HepG2 (cell line): ENCODE data around the gene RPTOR. TPM values are rescaled to one million over a fixed set of nuclear protein-coding genes. Genes with fewer than 3 reads are reported as not detected.

ENCODE experiments used
- BORCS8-MEF2B ChIP-seq: sonication (generic); formaldehyde crosslinking; IDR thresholded peaks from 2 replicates; pipeline ENCODE4 v1.8.0; 2022; ENCODE audit warnings: mild to moderate bottlenecking, missing genetic modification reagents
- CBX1 ChIP-seq: IDR thresholded peaks from one replicate; pipeline ENCODE4 v1.6.1; 2016; ENCODE audit warnings: antibody characterized with exemption, low read depth
- CCAR2 ChIP-seq: fragments of 200-400 bp; formaldehyde crosslinking; optimal IDR thresholded peaks from 2 replicates; pipeline ENCODE3; 2018; ENCODE audit warnings: low read depth, mild to moderate bottlenecking, low read length, moderate library complexity
- HMGA1 ChIP-seq: sonication (generic); formaldehyde crosslinking; conservative IDR thresholded peaks from 2 replicates; pipeline ENCODE4 v1.4.0; 2020; ENCODE audit warnings: missing genetic modification reagents
- KAT7 ChIP-seq: IDR thresholded peaks from 2 replicates; pipeline ENCODE4 v1.6.1; 2018; ENCODE audit warnings: borderline replicate concordance, missing compliant biosample characterization
- NCOA1 ChIP-seq: sonication (generic); formaldehyde crosslinking; IDR thresholded peaks from 2 replicates; pipeline ENCODE4 v1.9.0; 2021; ENCODE audit warnings: missing genetic modification reagents
- NFE2L1 ChIP-seq: sonication (generic); formaldehyde crosslinking; IDR thresholded peaks from 2 replicates; pipeline ENCODE4 v1.4.0; 2020; ENCODE audit warnings: missing genetic modification reagents, mild to moderate bottlenecking, borderline replicate concordance
- NFYC ChIP-seq: IDR thresholded peaks from 2 replicates; pipeline ENCODE4 v1.6.1; 2016; ENCODE audit warnings: missing genetic modification reagents, missing compliant biosample characterization
- NR1H2 ChIP-seq: sonication (generic); formaldehyde crosslinking; IDR thresholded peaks from 2 replicates; pipeline ENCODE4 v1.8.1; 2022; ENCODE audit warnings: low read depth, missing genetic modification reagents, borderline replicate concordance
- RORA ChIP-seq: sonication (generic); formaldehyde crosslinking; IDR thresholded peaks from 2 replicates; pipeline ENCODE4 v1.5.0; 2020; ENCODE audit warnings: mild to moderate bottlenecking, missing genetic modification reagents, moderate library complexity
- SAP130 ChIP-seq: IDR thresholded peaks from 2 replicates; pipeline ENCODE4 v1.6.1; 2016; ENCODE audit warnings: low read depth
- SMYD3 ChIP-seq: sonication (generic); formaldehyde crosslinking; IDR thresholded peaks from 2 replicates; pipeline ENCODE4 v1.8.1; 2023; ENCODE audit warnings: mild to moderate bottlenecking, missing genetic modification reagents
- SSRP1 ChIP-seq: IDR thresholded peaks from 2 replicates; pipeline ENCODE4 v1.6.1; 2016; ENCODE audit warnings: control low read depth
- TRIM24 ChIP-seq: sonication (generic); formaldehyde crosslinking; IDR thresholded peaks from 2 replicates; pipeline ENCODE4 v1.8.0; 2022; ENCODE audit warnings: mild to moderate bottlenecking, missing genetic modification reagents
- ZFYVE20 ChIP-seq: sonication (generic); formaldehyde crosslinking; IDR thresholded peaks from 2 replicates; pipeline ENCODE4 v1.8.0; 2023; ENCODE audit warnings: low read depth, mild to moderate bottlenecking, moderate library complexity, missing genetic modification reagents, borderline replicate concordance
- ZNF382 ChIP-seq: sonication (generic); formaldehyde crosslinking; IDR thresholded peaks from 2 replicates; pipeline ENCODE4 v1.5.0; 2020; ENCODE audit warnings: missing genetic modification reagents, mild to moderate bottlenecking, borderline replicate concordance
- ZNF451 ChIP-seq: sonication (generic); formaldehyde crosslinking; IDR thresholded peaks from 2 replicates; pipeline ENCODE4 v1.5.0; 2020; ENCODE audit warnings: mild to moderate bottlenecking, missing genetic modification reagents
- ZNF7 ChIP-seq: IDR thresholded peaks from 2 replicates; pipeline ENCODE4 v1.6.1; 2016; ENCODE audit warnings: missing biosample characterization, missing genetic modification reagents
- ZNF737 ChIP-seq: sonication (generic); formaldehyde crosslinking; IDR thresholded peaks from 2 replicates; pipeline ENCODE4 v1.5.0; 2020; ENCODE audit warnings: missing genetic modification reagents, mild to moderate bottlenecking, borderline replicate concordance
- ZNF766 ChIP-seq: sonication (generic); formaldehyde crosslinking; IDR thresholded peaks from 2 replicates; pipeline ENCODE4 v1.5.0; 2020; ENCODE audit warnings: missing genetic modification reagents, borderline replicate concordance
- polyA plus RNA-seq, 8 experiments: library from polyadenylated mRNA; depleted of rRNA in 3 of 8; stranded (reverse) in 7 of 8; unstranded in 1 of 8; fragments of >200 nt; fragmentation: Illumina TruSeq in 4 of 8; extraction: Trizol in 4 of 8; gene quantifications; 2 replicates each; pipeline versions ENCODE4 v1.2.1 to v1.2.3, GENCODE V29; 2011 to 2016; ENCODE audit warnings: low read depth in 4 of 8, missing spikeins in 1 of 8, mixed read lengths in 1 of 8; ENCODE audit not compliant: insufficient read depth in 1 of 8
- total RNA-seq, 5 experiments: library from RNA; depleted of rRNA; stranded (reverse); fragments of >200 nt; fragmentation: Illumina TruSeq; extraction: Trizol; gene quantifications; 2 replicates each; pipeline ENCODE4 v1.2.3, GENCODE V29; 2016; ENCODE audit warnings: low read depth in 1 of 5
- TF ChIP-seq, protein P1 (sequence below): sonication (generic); formaldehyde crosslinking; IDR thresholded peaks from 2 replicates; pipeline ENCODE4 v1.5.1; 2020; ENCODE audit warnings: missing genetic modification reagents, mild to moderate bottlenecking, borderline replicate concordance
- TF ChIP-seq, protein P2 (sequence below): sonication (generic); formaldehyde crosslinking; IDR thresholded peaks from 2 replicates; pipeline ENCODE4 v1.4.0; 2020; ENCODE audit warnings: mild to moderate bottlenecking, missing genetic modification reagents
- TF ChIP-seq, protein P3 (sequence below): sonication (generic); formaldehyde crosslinking; IDR thresholded peaks from 2 replicates; pipeline ENCODE4 v1.8.0; 2022; ENCODE audit warnings: missing genetic modification reagents, mild to moderate bottlenecking, moderate library complexity, borderline replicate concordance
- TF ChIP-seq, protein P4 (sequence below): sonication (generic); formaldehyde crosslinking; IDR thresholded peaks from 2 replicates; pipeline ENCODE4 v1.4.0; 2020; ENCODE audit warnings: mild to moderate bottlenecking, missing genetic modification reagents

Gene RPTOR
- total and polyA plus RNA-seq, 2 of the 13 experiments (the other 11 are each of a cell fraction or from before 2014, with no cell fraction given) = 6.6 to 25.3 TPM

DNA sequence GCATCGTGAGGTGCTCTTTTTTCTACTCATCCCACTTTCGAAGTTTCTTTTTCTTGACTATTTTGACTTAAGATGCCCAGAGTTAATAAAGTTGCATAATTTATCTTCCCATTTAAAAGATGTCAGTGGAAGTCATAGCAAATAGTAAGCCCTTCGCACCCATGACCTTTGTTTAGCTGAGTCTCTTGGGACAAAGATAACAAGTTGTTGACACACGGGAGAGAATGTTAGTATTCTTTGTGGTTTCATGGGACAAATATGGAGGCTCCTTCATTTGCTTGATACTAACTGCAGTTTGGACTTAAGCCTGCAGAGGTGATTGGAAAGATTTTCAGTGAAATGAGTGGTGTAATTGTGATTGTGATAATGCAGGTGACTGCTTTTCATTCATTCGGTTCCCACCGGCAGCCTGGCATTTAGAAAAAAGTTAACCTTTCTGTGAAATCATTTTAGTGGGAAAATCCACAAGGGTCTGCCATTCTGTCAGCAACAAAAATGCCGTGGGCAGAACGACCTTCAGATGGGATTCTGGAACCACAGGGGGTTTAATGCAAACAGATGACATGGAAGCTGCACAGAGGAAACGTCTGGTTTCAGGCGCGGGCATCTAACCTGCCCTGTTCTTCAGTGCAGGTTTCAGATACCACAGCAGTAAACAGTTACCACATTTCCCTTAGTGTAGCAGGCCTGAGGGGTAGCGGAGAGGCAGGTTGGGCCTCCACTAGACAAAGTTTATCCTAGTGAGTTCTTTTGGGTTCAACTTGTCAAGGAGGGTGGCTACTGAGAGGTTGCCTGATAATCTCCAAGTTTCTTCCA lies 123.0 kb downstream of the RPTOR start (continued):
- TF ChIP-seq CCAR2 (no peak), KAT7 (CRISPR knock-in tag) (peak; percentile 69; the same call in 1 of the 2 replicates), NFYC (no peak), SAP130 (CRISPR knock-in tag) (peak; percentile 71), ZNF766 (CRISPR knock-in tag) (no peak), CBX1 (no peak), BORCS8-MEF2B (CRISPR knock-in tag) (no peak), ZNF7 (CRISPR knock-in tag) (no peak), NFE2L1 (no peak), ZNF451 (no peak), NR1H2 (CRISPR knock-in tag) (no peak), SMYD3 (CRISPR knock-in tag) (no peak), SSRP1 (CRISPR knock-in tag) (no peak), RORA (no peak), ZNF737 (CRISPR knock-in tag) (no peak), TRIM24 (CRISPR knock-in tag) (no peak; the same call in 1 of the 2 replicates), HMGA1 (CRISPR knock-in tag) (no peak), ZNF382 (CRISPR knock-in tag) (no peak), NCOA1 (CRISPR knock-in tag) (no peak), ZFYVE20 (CRISPR knock-in tag) (no peak)
- TF ChIP-seq, protein P1, sequence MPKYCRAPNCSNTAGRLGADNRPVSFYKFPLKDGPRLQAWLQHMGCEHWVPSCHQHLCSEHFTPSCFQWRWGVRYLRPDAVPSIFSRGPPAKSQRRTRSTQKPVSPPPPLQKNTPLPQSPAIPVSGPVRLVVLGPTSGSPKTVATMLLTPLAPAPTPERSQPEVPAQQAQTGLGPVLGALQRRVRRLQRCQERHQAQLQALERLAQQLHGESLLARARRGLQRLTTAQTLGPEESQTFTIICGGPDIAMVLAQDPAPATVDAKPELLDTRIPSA = no peak
- TF ChIP-seq, protein P2, sequence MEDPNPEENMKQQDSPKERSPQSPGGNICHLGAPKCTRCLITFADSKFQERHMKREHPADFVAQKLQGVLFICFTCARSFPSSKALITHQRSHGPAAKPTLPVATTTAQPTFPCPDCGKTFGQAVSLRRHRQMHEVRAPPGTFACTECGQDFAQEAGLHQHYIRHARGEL (CRISPR knock-in tag) = no peak
- TF ChIP-seq, protein P3, sequence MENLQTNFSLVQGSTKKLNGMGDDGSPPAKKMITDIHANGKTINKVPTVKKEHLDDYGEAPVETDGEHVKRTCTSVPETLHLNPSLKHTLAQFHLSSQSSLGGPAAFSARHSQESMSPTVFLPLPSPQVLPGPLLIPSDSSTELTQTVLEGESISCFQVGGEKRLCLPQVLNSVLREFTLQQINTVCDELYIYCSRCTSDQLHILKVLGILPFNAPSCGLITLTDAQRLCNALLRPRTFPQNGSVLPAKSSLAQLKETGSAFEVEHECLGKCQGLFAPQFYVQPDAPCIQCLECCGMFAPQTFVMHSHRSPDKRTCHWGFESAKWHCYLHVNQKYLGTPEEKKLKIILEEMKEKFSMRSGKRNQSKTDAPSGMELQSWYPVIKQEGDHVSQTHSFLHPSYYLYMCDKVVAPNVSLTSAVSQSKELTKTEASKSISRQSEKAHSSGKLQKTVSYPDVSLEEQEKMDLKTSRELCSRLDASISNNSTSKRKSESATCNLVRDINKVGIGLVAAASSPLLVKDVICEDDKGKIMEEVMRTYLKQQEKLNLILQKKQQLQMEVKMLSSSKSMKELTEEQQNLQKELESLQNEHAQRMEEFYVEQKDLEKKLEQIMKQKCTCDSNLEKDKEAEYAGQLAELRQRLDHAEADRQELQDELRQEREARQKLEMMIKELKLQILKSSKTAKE (CRISPR knock-in tag) = no peak
- TF ChIP-seq, protein P4, sequence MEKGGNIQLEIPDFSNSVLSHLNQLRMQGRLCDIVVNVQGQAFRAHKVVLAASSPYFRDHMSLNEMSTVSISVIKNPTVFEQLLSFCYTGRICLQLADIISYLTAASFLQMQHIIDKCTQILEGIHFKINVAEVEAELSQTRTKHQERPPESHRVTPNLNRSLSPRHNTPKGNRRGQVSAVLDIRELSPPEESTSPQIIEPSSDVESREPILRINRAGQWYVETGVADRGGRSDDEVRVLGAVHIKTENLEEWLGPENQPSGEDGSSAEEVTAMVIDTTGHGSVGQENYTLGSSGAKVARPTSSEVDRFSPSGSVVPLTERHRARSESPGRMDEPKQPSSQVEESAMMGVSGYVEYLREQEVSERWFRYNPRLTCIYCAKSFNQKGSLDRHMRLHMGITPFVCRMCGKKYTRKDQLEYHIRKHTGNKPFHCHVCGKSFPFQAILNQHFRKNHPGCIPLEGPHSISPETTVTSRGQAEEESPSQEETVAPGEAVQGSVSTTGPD (CRISPR knock-in tag) = no peak
